Caco-2 (cell line): ENCODE data around the gene BTBD6. TPM values are rescaled to one million over a fixed set of nuclear protein-coding genes. Genes with fewer than 3 reads are reported as not detected.

ENCODE experiments used
- BruUV-seq: library from RNA; stranded (reverse); fragments of 400-500 nt; replicated peaks from 2 replicates; lab custom pipeline; 2021; lab: Mats Ljungman, UMichigan
- CTCF ChIA-PET: fragments of 300-600 bp; sonication (Branson Sonifier 250); formaldehyde crosslinking; loops from one replicate; lab custom pipeline; 2022; ENCODE audit warnings: antibody characterized with exemption; lab: Charles Lee
- POLR2A ChIA-PET: fragments of 300-600 bp; sonication (Branson Sonifier 250); formaldehyde crosslinking; loops from one replicate; lab custom pipeline; 2022; ENCODE audit warnings: antibody characterized with exemption; lab: Charles Lee
- DNase-seq, 2 experiments: peaks; one replicate each; pipeline versions ENCODE4 v3.0.0 to v3.0.0-alpha.2; 2020 to 2022
- H3K27me3 ChIP-seq: replicated peaks from 2 replicates; pipeline ENCODE4 v1.6.0; 2011; ENCODE audit warnings: low read length; ENCODE audit not compliant: control insufficient read depth, insufficient read depth
- H3K36me3 ChIP-seq: 2 replicates; pipeline ENCODE4 v1.5.1; 2011; ENCODE audit warnings: low read length; ENCODE audit not compliant: control insufficient read depth, insufficient read depth
- H3K4me1 ChIP-seq: fragments of 250-450 bp; sonication (Bioruptor Pico); 2 replicates; pipeline ENCODE4 v1.5.1; 2020; ENCODE audit warnings: mild to moderate bottlenecking
- H3K4me3 ChIP-seq: 2 replicates; pipeline ENCODE4 v1.5.1; 2011; ENCODE audit warnings: low read depth, mild to moderate bottlenecking, control low read depth, low read length
- H3K9me3 ChIP-seq: fragments of 250-450 bp; sonication (Bioruptor Pico); 2 replicates; pipeline ENCODE4 v1.5.1; 2020; ENCODE audit warnings: mild to moderate bottlenecking, moderate library complexity
- H3K27ac Mint-ChIP-seq: one replicate; pipeline ENCODE4 v1.8.0; 2022; ENCODE audit warnings: mixed read lengths; ENCODE audit not compliant: unreplicated experiment
- H3K27me3 Mint-ChIP-seq: one replicate; pipeline ENCODE4 v1.8.0; 2022; ENCODE audit warnings: mixed read lengths; ENCODE audit not compliant: insufficient read depth, unreplicated experiment
- H3K36me3 Mint-ChIP-seq: one replicate; pipeline ENCODE4 v1.8.0; 2022; ENCODE audit warnings: mild to moderate bottlenecking, mixed read lengths; ENCODE audit not compliant: insufficient read depth, unreplicated experiment
- H3K4me1 Mint-ChIP-seq: one replicate; pipeline ENCODE4 v1.8.0; 2022; ENCODE audit warnings: low read depth, mixed read lengths; ENCODE audit not compliant: unreplicated experiment
- H3K4me3 Mint-ChIP-seq: one replicate; pipeline ENCODE4 v1.8.0; 2022; ENCODE audit warnings: mild to moderate bottlenecking, moderate library complexity, mixed read lengths; ENCODE audit not compliant: unreplicated experiment
- H3K9me3 Mint-ChIP-seq: one replicate; pipeline ENCODE4 v1.8.0; 2022; ENCODE audit warnings: mixed read lengths; ENCODE audit not compliant: unreplicated experiment
- intact Hi-C: fragments of 100-400 bp; cut with micrococcal nuclease; formaldehyde crosslinking; loops from one replicate; pipeline ENCODE4 v1.10.0; 2022; ENCODE audit not compliant: unreplicated experiment
- total RNA-seq: library from RNA; stranded (reverse); gene quantifications from 2 replicates; pipeline ENCODE4 v1.2.3, GENCODE V29; 2022
- TF ChIP-seq, protein P1 (sequence below), 2 experiments: fragments of 200-600 bp in 1 of 2; IDR thresholded peaks; 1 replicate in 1 of 2; 2 replicates in 1 of 2; pipeline versions ENCODE4 v1.5.1 to v1.8.0; 2011 to 2022; ENCODE audit warnings: antibody characterized with exemption in 1 of 2, control low read depth in 1 of 2, inconsistent platforms in 1 of 2, low read depth in 1 of 2, low read length in 1 of 2, mild to moderate bottlenecking in 1 of 2, moderate library complexity in 1 of 2; ENCODE audit not compliant: insufficient read depth in 1 of 2, severe bottlenecking in 1 of 2, unreplicated experiment in 1 of 2

The BTBD6 gene
- total RNA-seq, 1 experiment from 2014 or later, result 25.3 TPM

DNA sequence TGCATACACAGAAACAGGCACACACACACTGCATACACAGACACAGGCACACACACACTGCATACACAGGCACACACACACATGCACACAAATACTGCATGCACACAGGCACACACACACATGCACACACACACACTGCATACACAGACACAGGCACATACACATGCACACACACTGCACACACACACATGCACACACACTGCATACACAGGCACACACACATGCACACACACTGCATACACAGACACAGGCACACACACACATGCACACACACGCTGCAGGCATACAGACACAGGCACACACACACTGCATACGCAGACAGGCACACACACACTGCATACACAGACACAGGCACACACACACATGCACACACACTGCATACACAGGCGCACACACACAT lies 32.7 kb upstream of the BTBD6 start:
- CTCF ChIA-PET, result no interaction called here
- Mint-ChIP-seq H3K36me3 (peaks cover 21% of the 10 kb centered on the region), H3K9me3 (no peaks in the 10 kb centered on the region), H3K4me1 (no peaks in the 10 kb centered on the region), H3K27ac (no peak overlapping the region), H3K27me3 (no peaks in the 10 kb centered on the region), H3K4me3 (no peak overlapping the region)
- POLR2A ChIA-PET, result no interaction called here
- no peak for DNase-seq
- H3K27me3 ChIP-seq, result no peaks in the 10 kb centered on the region
- intact Hi-C loops, result no loop called here
- H3K36me3 ChIP-seq, result peaks cover 1% of the 10 kb centered on the region; the same call in 1 of the 2 replicates
- no peaks in the 10 kb centered on the region for H3K9me3 ChIP-seq
- BruUV-seq, result no TSS peak
- H3K4me3 ChIP-seq, result no peak overlapping the region
- TF ChIP-seq, protein P1, sequence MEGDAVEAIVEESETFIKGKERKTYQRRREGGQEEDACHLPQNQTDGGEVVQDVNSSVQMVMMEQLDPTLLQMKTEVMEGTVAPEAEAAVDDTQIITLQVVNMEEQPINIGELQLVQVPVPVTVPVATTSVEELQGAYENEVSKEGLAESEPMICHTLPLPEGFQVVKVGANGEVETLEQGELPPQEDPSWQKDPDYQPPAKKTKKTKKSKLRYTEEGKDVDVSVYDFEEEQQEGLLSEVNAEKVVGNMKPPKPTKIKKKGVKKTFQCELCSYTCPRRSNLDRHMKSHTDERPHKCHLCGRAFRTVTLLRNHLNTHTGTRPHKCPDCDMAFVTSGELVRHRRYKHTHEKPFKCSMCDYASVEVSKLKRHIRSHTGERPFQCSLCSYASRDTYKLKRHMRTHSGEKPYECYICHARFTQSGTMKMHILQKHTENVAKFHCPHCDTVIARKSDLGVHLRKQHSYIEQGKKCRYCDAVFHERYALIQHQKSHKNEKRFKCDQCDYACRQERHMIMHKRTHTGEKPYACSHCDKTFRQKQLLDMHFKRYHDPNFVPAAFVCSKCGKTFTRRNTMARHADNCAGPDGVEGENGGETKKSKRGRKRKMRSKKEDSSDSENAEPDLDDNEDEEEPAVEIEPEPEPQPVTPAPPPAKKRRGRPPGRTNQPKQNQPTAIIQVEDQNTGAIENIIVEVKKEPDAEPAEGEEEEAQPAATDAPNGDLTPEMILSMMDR (IDR thresholded peaks at IDR 0.05; ENCODE audit: insufficient read depth in 1 of 2, low read depth in 1 of 2, low read length in 1 of 2, severe bottlenecking in 1 of 2, unreplicated experiment in 1 of 2), result no peak
- H3K4me1 ChIP-seq, result no peaks in the 10 kb centered on the region

DNA sequence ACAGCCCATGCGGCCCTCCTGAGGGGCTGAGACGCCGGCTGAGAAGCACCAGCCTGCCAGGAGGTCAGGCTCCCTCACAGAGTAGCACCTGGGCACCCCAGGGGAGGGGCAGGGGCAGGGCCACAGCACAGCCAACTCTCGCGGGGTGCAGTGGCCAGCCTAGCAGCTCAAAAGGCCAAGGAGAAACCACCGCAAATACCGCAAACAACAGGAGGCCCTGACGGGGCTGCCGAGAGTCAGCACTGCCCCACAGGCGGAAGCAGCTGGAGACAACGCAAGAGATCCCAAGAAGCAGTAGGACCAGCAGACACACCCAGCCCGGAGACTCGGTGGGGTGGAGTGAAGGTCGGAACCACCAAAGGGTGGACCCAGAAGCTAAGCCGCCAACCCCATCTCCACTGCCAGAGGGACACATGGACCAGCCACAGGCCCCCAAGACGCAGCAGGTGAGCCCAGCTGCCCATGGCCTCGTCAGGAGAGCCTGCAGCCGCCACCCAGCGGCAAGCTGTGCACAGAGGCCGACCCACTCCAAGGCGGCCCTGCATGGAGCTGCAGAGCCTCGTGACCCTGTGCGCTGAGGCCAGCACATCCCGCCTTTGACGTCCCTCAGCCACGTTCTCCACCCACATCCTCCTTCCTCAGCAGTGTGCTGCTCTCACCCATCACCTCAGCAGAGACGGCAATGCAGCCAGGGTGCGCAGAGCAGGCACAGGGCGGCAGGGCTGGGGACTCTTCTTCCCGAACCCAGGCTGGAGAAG lies 31.7 kb upstream of the BTBD6 start:
- peaks cover 30% of the 10 kb centered on the region for H3K36me3 Mint-ChIP-seq
- peaks cover 2% of the 10 kb centered on the region for H3K36me3 ChIP-seq
- H3K4me1 Mint-ChIP-seq, result no peaks in the 10 kb centered on the region
- H3K27ac Mint-ChIP-seq, result no peak overlapping the region
- no peaks in the 10 kb centered on the region for H3K27me3 ChIP-seq
- H3K4me1 ChIP-seq, result no peaks in the 10 kb centered on the region
- no TSS peak for BruUV-seq
- no peak overlapping the region for H3K4me3 Mint-ChIP-seq
- ChIA-PET CTCF (no interaction called here), POLR2A (no interaction called here)
- TF ChIP-seq, protein P1 (IDR thresholded peaks at IDR 0.05; ENCODE audit: insufficient read depth in 1 of 2, low read depth in 1 of 2, low read length in 1 of 2, severe bottlenecking in 1 of 2, unreplicated experiment in 1 of 2), result no peak
- no peaks in the 10 kb centered on the region for H3K9me3 Mint-ChIP-seq
- no peaks in the 10 kb centered on the region for H3K9me3 ChIP-seq
- H3K4me3 ChIP-seq, result no peak overlapping the region
- H3K27me3 Mint-ChIP-seq, result no peaks in the 10 kb centered on the region
- DNase-seq, result no peak
- intact Hi-C loops, result no loop called here

DNA sequence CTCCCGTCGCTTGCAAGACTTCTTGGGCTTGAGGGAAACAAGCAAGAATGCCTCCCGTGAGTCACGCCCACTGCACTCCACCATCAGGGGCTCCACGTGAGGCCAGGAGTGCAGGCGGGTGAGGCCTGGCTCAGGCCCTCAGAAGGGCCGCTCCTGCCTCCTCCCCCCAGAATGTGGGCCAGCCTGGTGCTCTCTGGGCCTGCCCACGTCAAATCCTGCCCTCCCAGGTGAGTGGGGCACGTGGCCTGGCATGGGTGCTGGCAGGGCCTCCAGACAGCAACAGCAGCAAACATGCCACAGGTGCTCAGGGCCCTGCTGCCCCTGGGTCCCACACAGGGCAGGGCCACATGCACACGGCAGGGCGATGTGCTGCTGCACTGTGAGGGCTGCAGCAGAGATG lies 30.6 kb upstream of the BTBD6 start:
- Histone ChIP-seq H3K4me3 (no peak overlapping the region), H3K36me3 (peaks cover 2% of the 10 kb centered on the region), H3K4me1 (no peaks in the 10 kb centered on the region), H3K9me3 (no peaks in the 10 kb centered on the region), H3K27me3 (no peaks in the 10 kb centered on the region)
- intact Hi-C loops, result no loop called here
- H3K4me1 Mint-ChIP-seq, result no peaks in the 10 kb centered on the region
- DNase-seq, result no peak
- H3K27me3 Mint-ChIP-seq, result no peaks in the 10 kb centered on the region
- BruUV-seq, result no TSS peak
- peaks cover 30% of the 10 kb centered on the region for H3K36me3 Mint-ChIP-seq
- POLR2A ChIA-PET, result no interaction called here
- CTCF ChIA-PET, result no interaction called here
- no peaks in the 10 kb centered on the region for H3K9me3 Mint-ChIP-seq
- H3K27ac Mint-ChIP-seq, result no peak overlapping the region
- no peak overlapping the region for H3K4me3 Mint-ChIP-seq
- TF ChIP-seq, protein P1 (IDR thresholded peaks at IDR 0.05; ENCODE audit: insufficient read depth in 1 of 2, low read depth in 1 of 2, low read length in 1 of 2, severe bottlenecking in 1 of 2, unreplicated experiment in 1 of 2), result no peak
